Mononuclear cell (primary cell): ENCODE results near the gene LDB3. TPM values are rescaled to one million over a fixed set of nuclear protein-coding genes. Genes with fewer than 3 reads are reported as not detected.
A peak's percentile ranks its signal among the peaks of the same experiment; 100 is the strongest.

Experiments
- H3K27me3 ChIP-seq: 2 replicates; pipeline ENCODE4 v1.6.0; 2011; ENCODE audit warnings: low read length, control low read depth; ENCODE audit not compliant: insufficient read depth
- H3K4me1 ChIP-seq: 2 replicates; pipeline ENCODE4 v1.5.1; 2011; ENCODE audit warnings: mild to moderate bottlenecking, low read length, control low read depth; ENCODE audit not compliant: insufficient read depth
- H3K4me3 ChIP-seq: 2 replicates; pipeline ENCODE4 v1.5.1; 2011; ENCODE audit warnings: mild to moderate bottlenecking, low read length, moderate library complexity
- H3K9me3 ChIP-seq: 2 replicates; pipeline ENCODE4 v1.5.1; 2011; ENCODE audit warnings: low read depth, mild to moderate bottlenecking, control low read depth, low read length
- total RNA-seq: library from RNA; depleted of rRNA; stranded (reverse); fragments of >200 nt; gene quantifications from one replicate; pipeline ENCODE4 v1.2.3, GENCODE V29; 2012

The LDB3 gene
- total RNA-seq, 1 donor = not detected

GRCh38 chr10:86709396-86710185, 41.3 kb downstream of the LDB3 start:
- Histone ChIP-seq H3K4me3 (no peak overlapping the region), H3K9me3 (no peaks in the 10 kb centered on the region), H3K27me3 (no peaks in the 10 kb centered on the region), H3K4me1 (peaks cover 11% of the 10 kb centered on the region)

- H3K27me3 ChIP-seq = no peaks in the 10 kb centered on the region
- no peaks in the 10 kb centered on the region for H3K9me3 ChIP-seq
- H3K4me1 ChIP-seq = peaks cover 11% of the 10 kb centered on the region
- peak overlapping the region; percentile 66 for H3K4me3 ChIP-seq
Observed at GRCh38 chr10:86710987-86711512, 42.7 kb downstream of the LDB3 start.

GRCh38 chr10:86711513-86712316, 43.4 kb downstream of the LDB3 start:
- H3K27me3 ChIP-seq = no peaks in the 10 kb centered on the region
- peak overlapping the region; percentile 66 for H3K4me3 ChIP-seq
- H3K9me3 ChIP-seq = no peaks in the 10 kb centered on the region
- H3K4me1 ChIP-seq = peaks cover 11% of the 10 kb centered on the region

- Histone ChIP-seq H3K9me3 (no peaks in the 10 kb centered on the region), H3K4me1 (peaks cover 11% of the 10 kb centered on the region), H3K4me3 (peak overlapping the region; percentile 66), H3K27me3 (no peaks in the 10 kb centered on the region)
Observed at GRCh38 chr10:86712317-86712707, 44.0 kb downstream of the LDB3 start.

GRCh38 chr10:86715156-86715795, 47.0 kb downstream of the LDB3 start:
- H3K4me3 ChIP-seq = no peak overlapping the region
- no peaks in the 10 kb centered on the region for H3K27me3 ChIP-seq
- no peaks in the 10 kb centered on the region for H3K9me3 ChIP-seq
- peaks cover 11% of the 10 kb centered on the region for H3K4me1 ChIP-seq

GRCh38 chr10:86715836-86716235, 47.5 kb downstream of the LDB3 start:
- Histone ChIP-seq H3K27me3 (no peaks in the 10 kb centered on the region), H3K4me3 (no peak overlapping the region), H3K4me1 (peaks cover 8% of the 10 kb centered on the region), H3K9me3 (no peaks in the 10 kb centered on the region)

GRCh38 chr10:86716466-86716865, 48.2 kb downstream of the LDB3 start:
- no peaks in the 10 kb centered on the region for H3K9me3 ChIP-seq
- no peak overlapping the region for H3K4me3 ChIP-seq
- peaks cover 7% of the 10 kb centered on the region for H3K4me1 ChIP-seq
- no peaks in the 10 kb centered on the region for H3K27me3 ChIP-seq

GRCh38 chr10:86718556-86718955, 50.2 kb downstream of the LDB3 start:
- no peak overlapping the region for H3K4me3 ChIP-seq

GRCh38 chr10:86721232-86721631, 52.9 kb downstream of the LDB3 start:
- Histone ChIP-seq H3K9me3 (no peaks in the 10 kb centered on the region), H3K27me3 (peaks cover 3% of the 10 kb centered on the region), H3K4me3 (no peak overlapping the region), H3K4me1 (peaks cover 6% of the 10 kb centered on the region)

More at GRCh38 chr10:86718556-86718955, 50.2 kb downstream of the LDB3 start:
- H3K27me3 ChIP-seq = peaks cover 3% of the 10 kb centered on the region
- H3K4me1 ChIP-seq = peaks cover 6% of the 10 kb centered on the region
- H3K9me3 ChIP-seq = no peaks in the 10 kb centered on the region

- Histone ChIP-seq H3K27me3 (peaks cover 5% of the 10 kb centered on the region), H3K9me3 (no peaks in the 10 kb centered on the region), H3K4me1 (peaks cover 6% of the 10 kb centered on the region), H3K4me3 (no peak overlapping the region)
Observed at GRCh38 chr10:86723009-86723408, 54.7 kb downstream of the LDB3 start.

GRCh38 chr10:86724445-86724844, 56.1 kb downstream of the LDB3 start:
- H3K4me3 ChIP-seq = no peak overlapping the region
- peaks cover 6% of the 10 kb centered on the region for H3K4me1 ChIP-seq
- H3K9me3 ChIP-seq = no peaks in the 10 kb centered on the region
- peaks cover 5% of the 10 kb centered on the region for H3K27me3 ChIP-seq

GRCh38 chr10:86725980-86726676, 57.8 kb downstream of the LDB3 start:
- H3K27me3 ChIP-seq = peaks cover 5% of the 10 kb centered on the region
- H3K9me3 ChIP-seq = no peaks in the 10 kb centered on the region
- H3K4me3 ChIP-seq = no peak overlapping the region
- H3K4me1 ChIP-seq = peaks cover 6% of the 10 kb centered on the region

- Histone ChIP-seq H3K9me3 (no peaks in the 10 kb centered on the region), H3K27me3 (peaks cover 4% of the 10 kb centered on the region), H3K4me1 (peaks cover 6% of the 10 kb centered on the region), H3K4me3 (no peak overlapping the region)
Observed at GRCh38 chr10:86726677-86726999, 58.3 kb downstream of the LDB3 start.

GRCh38 chr10:86727470-86727869, 59.2 kb downstream of the LDB3 start:
- H3K4me1 ChIP-seq = peaks cover 6% of the 10 kb centered on the region
- no peak overlapping the region for H3K4me3 ChIP-seq
- no peaks in the 10 kb centered on the region for H3K9me3 ChIP-seq
- H3K27me3 ChIP-seq = peaks cover 2% of the 10 kb centered on the region
